AG09319 (cell line): ENCODE measurements around the gene NUDT22.

ENCODE experiments used
- DNase-seq: peaks from one replicate; pipeline ENCODE4 v3.0.0-alpha.2; 2010; ENCODE audit warnings: low read depth; ENCODE audit errors: extremely low read depth
- TF ChIP-seq, protein P1 (sequence below): IDR thresholded peaks from 2 replicates; pipeline ENCODE4 v1.5.1; 2011; ENCODE audit warnings: low read depth, mild to moderate bottlenecking, inconsistent platforms, low read length, moderate library complexity

NUDT22 gene

DNA sequence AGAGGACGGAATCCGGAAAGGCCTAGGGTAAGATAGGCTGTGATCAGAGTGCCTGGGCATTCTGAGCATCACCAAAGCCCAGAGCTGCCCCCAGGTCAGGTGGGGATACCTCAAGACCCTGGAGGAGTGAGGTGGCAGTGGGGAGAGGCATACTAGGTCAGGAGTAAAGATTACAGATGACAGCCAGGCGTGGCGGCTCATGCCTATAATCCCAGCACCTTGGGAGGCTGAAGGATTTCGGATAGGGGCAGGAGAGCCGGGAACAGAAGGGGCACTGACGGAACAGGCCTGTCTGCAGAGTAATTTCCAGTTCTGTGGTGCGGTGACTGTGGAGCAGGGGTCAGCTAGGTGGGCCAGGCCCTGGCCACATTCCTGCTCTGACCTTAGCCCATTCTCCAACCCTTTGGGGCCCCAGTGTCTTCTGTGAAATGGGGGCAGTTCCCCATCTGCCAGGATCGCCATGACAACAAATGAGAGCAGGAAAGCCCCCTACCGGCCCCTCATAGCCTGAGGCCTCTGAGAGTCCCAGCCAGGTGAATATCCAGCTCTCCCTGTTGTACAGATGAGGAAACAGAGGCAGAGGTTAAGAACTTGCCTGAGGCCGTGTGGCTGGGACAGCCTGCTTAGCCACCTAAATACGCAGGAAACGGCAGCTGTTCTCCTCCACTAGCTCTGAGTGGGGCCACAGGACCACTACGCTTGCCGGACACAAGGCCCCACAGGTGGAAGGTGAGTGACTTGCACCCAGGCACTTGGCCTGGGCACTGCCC, 49.1 kb downstream of the NUDT22 start:
- DNase-seq = no peak
- TF ChIP-seq, protein P1, sequence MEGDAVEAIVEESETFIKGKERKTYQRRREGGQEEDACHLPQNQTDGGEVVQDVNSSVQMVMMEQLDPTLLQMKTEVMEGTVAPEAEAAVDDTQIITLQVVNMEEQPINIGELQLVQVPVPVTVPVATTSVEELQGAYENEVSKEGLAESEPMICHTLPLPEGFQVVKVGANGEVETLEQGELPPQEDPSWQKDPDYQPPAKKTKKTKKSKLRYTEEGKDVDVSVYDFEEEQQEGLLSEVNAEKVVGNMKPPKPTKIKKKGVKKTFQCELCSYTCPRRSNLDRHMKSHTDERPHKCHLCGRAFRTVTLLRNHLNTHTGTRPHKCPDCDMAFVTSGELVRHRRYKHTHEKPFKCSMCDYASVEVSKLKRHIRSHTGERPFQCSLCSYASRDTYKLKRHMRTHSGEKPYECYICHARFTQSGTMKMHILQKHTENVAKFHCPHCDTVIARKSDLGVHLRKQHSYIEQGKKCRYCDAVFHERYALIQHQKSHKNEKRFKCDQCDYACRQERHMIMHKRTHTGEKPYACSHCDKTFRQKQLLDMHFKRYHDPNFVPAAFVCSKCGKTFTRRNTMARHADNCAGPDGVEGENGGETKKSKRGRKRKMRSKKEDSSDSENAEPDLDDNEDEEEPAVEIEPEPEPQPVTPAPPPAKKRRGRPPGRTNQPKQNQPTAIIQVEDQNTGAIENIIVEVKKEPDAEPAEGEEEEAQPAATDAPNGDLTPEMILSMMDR = no peak

DNA sequence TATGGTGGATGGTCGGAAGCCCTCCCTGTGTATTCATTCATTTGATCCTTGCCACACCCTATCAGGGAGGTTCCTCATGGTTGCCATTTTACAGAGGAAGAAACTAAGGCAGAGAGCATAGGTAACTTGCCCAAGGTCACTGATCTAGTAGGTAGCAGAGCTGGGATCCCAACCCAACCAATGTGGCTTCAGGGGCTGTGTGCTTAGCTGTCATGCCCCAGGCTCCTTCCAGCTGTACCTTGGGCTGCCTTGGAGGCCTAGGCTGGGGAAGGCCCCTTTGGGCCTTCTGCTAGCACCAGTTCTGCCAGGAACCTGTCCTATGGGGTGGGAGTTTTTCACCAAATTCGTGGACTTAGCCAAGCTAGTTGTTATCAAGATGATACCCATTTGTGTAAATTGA, 49.8 kb downstream of the NUDT22 start:
- TF ChIP-seq, protein P1 = no peak
- no peak for DNase-seq

DNA sequence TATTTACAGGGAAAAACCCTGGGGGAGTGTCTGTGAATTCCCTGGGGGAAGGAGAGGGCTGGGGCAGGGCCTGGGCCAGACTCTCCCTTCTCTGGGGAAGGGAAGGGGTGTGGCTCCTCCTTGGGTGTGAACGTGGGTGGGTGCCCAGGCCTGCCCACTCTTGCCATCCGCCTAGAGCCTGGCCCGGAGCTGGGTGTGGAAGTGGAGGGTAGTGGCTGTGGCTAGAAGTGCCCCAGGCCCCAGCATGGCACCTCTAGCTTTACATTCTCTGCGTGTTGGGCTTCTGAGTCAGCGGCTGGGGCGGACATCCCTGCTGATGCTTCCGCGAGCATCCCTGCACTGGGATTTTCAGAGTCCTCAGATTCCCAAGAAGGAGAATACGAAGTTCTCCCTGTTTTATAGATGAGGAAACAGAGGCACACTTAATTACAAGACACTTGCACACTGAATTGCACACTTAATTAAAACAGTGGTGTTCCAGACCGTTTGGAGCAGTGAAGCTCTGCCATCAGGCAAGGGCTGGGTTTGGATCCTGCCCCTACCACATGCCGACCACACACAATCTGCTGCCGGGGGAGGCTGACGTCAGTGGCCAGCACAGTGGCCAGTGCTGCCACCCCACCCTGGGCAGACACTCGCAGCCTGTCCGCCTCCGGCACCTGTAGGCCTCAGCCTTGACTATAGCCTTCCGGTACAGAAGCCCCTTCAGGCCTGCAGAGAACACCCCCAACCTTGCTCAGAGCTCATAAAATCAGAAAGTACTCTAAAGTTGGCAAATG, 50.8 kb downstream of the NUDT22 start:
- DNase-seq = no peak
- TF ChIP-seq, protein P1 = no peak

DNA sequence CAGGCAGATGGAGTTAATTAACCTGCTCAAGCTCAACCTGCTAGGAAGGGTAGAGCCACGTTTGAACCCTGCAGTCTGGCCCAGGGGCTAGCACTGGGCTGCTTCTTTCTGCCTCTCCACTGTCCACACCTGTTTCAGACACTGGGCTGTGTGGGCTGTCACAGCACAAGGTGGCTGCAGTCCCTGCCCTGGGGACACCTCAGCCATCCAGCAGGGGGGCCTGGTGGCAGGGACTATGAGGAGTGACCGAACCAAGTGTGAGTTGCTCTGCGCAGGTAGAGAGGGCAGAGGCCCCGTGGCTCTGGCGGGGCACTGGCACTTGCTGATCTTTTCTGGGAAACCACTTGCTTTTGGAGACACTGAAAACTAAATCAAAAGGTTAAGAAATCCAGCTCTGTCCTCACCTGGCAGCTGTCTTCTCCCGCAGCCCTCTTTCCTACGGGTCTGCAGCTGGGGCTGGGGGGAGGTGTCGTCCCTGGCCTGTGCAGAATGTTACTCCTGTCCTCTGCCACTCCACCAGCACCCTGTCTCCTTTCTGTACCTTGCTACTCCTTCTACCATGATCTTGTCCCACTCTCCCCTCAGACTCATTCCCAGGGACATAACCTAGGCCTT, 52.6 kb downstream of the NUDT22 start:
- DNase-seq = no peak
- TF ChIP-seq, protein P1 = no peak
